ENCODE results near the gene CLEC4M. TPM values are rescaled to one million over a fixed set of nuclear protein-coding genes. Genes with fewer than 3 reads are reported as not detected.
"Not testable (repeated sequence)": the region's sequence is repeated elsewhere in the genome, so short reads cannot be mapped to it uniquely, and the experiment has no call there.

CLEC4M gene
- total RNA-seq, 1 experiment from 2014 or later, result not detected

- Histone ChIP-seq H4K91ac (ENCODE audit: insufficient read length, low read depth, low read length) (no peak overlapping the region), H2AFZ (ENCODE audit: low read length) (no peak overlapping the region), H3K4ac (ENCODE audit: low read depth, low read length) (no peak overlapping the region), H3T11ph (ENCODE audit: low read length) (no peak overlapping the region), H2BK120ac (ENCODE audit: low read depth, low read length, poor library complexity, severe bottlenecking) (no peak overlapping the region), H2BK5ac (ENCODE audit: insufficient read length, low read length) (no peak overlapping the region), H3K9me3 (ENCODE audit: control insufficient read depth, low read depth, low read length) (no peaks in the 10 kb centered on the region), H3K4me1 (ENCODE audit: insufficient read depth, low read length) (no peaks in the 10 kb centered on the region; the same call in 1 of the 2 replicates), H3K27me3 (ENCODE audit: insufficient read depth, low read length) (peaks cover 14% of the 10 kb centered on the region; the same call in 1 of the 2 replicates), H2BK20ac (ENCODE audit: low read depth, low read length, poor library complexity, severe bottlenecking) (no peak overlapping the region), H2AK5ac (ENCODE audit: insufficient read length, low read length) (no peak overlapping the region), H3K18ac (ENCODE audit: insufficient read length, low read depth, low read length) (no peak overlapping the region), H3K56ac (ENCODE audit: insufficient read length, low read depth, low read length) (no peak overlapping the region), H3K79me1 (ENCODE audit: insufficient read depth, low read depth, low read length, poor library complexity, severe bottlenecking) (no peaks in the 10 kb centered on the region), H3K14ac (ENCODE audit: insufficient read depth, low read length) (no peak overlapping the region), H3K79me2 (ENCODE audit: insufficient read depth, low read length) (no peaks in the 10 kb centered on the region), H3K4me2 (ENCODE audit: insufficient read depth, insufficient read length, low read length) (no peak overlapping the region), H4K5ac (ENCODE audit: insufficient read length, low read depth, low read length) (no peak overlapping the region), H3K9ac (ENCODE audit: extremely low read depth, insufficient read length, low read length) (no peak overlapping the region), H4K8ac (replicated peaks; ENCODE audit: insufficient read length, low read depth, low read length) (no peak overlapping the region), H3K23me2 (ENCODE audit: insufficient read length, low read depth, low read length, poor library complexity, severe bottlenecking) (peaks cover 19% of the 10 kb centered on the region), H4K20me1 (ENCODE audit: control insufficient read depth, insufficient read depth, insufficient read length) (no peaks in the 10 kb centered on the region), H3K23ac (ENCODE audit: insufficient read length, low read depth, low read length) (no peak overlapping the region), H2BK12ac (ENCODE audit: insufficient read length, low read depth, low read length) (no peak overlapping the region), H2BK15ac (ENCODE audit: low read depth, low read length) (no peak overlapping the region), H3K27ac (ENCODE audit: insufficient read length, low read depth, low read length) (no peak overlapping the region)
- TF ChIP-seq CTCF (conservative IDR thresholded peaks at IDR 0.05), result no peak
- DNase-seq, result no peak
- H3K27ac Mint-ChIP-seq, result no peak overlapping the region
- H3K4me3 Mint-ChIP-seq, result no peak overlapping the region
- H3K9me3 Mint-ChIP-seq, result peaks cover 0 to 2% of the 10 kb centered on the region in 2 experiments; a peak in 1 of 5 replicates
- H3K36me3 Mint-ChIP-seq (ENCODE audit: insufficient read depth in 1 of 3, low read depth in 3 of 3), result no peaks in the 10 kb centered on the region; a peak in 1 of 7 replicates
- peaks cover 52% of the 10 kb centered on the region for H3K27me3 Mint-ChIP-seq (ENCODE audit: low read depth)
- WGBS (ENCODE audit: extremely low coverage, insufficient read length, low lambda C conversion rate), result no CpG with 5 or more reads among the region's 7 CpGs
- H3K4me1 Mint-ChIP-seq, result peaks cover 7 to 23% of the 10 kb centered on the region in 2 experiments
These were observed 29.2 kb downstream of the CLEC4M start for GRCh38 chr19:7792281-7792680.

- not testable (repeated sequence) for H2BK20ac ChIP-seq (ENCODE audit: low read depth, low read length, poor library complexity, severe bottlenecking); H4K91ac ChIP-seq (ENCODE audit: insufficient read length, low read depth, low read length); H3K4me3 Mint-ChIP-seq; H3T11ph ChIP-seq (ENCODE audit: low read length); H2BK12ac ChIP-seq (ENCODE audit: insufficient read length, low read depth, low read length); H3K36me3 Mint-ChIP-seq (ENCODE audit: insufficient read depth in 1 of 3, low read depth in 3 of 3); H3K4me1 ChIP-seq (ENCODE audit: insufficient read depth, low read length); H3K79me1 ChIP-seq (ENCODE audit: insufficient read depth, low read depth, low read length, poor library complexity, severe bottlenecking); H4K5ac ChIP-seq (ENCODE audit: insufficient read length, low read depth, low read length); H3K9me3 Mint-ChIP-seq; H3K23ac ChIP-seq (ENCODE audit: insufficient read length, low read depth, low read length); H3K9ac ChIP-seq (ENCODE audit: extremely low read depth, insufficient read length, low read length); H3K79me2 ChIP-seq (ENCODE audit: insufficient read depth, low read length); H3K9me3 ChIP-seq (ENCODE audit: control insufficient read depth, low read depth, low read length); H2AK5ac ChIP-seq (ENCODE audit: insufficient read length, low read length); H2AFZ ChIP-seq (ENCODE audit: low read length); DNase-seq; H3K14ac ChIP-seq (ENCODE audit: insufficient read depth, low read length); H3K4ac ChIP-seq (ENCODE audit: low read depth, low read length); H3K56ac ChIP-seq (ENCODE audit: insufficient read length, low read depth, low read length); H2BK120ac ChIP-seq (ENCODE audit: low read depth, low read length, poor library complexity, severe bottlenecking); H3K27ac ChIP-seq (ENCODE audit: insufficient read length, low read depth, low read length); H3K4me2 ChIP-seq (ENCODE audit: insufficient read depth, insufficient read length, low read length); H4K8ac ChIP-seq (replicated peaks; ENCODE audit: insufficient read length, low read depth, low read length); H3K27ac Mint-ChIP-seq; H4K20me1 ChIP-seq (ENCODE audit: control insufficient read depth, insufficient read depth, insufficient read length); H2BK5ac ChIP-seq (ENCODE audit: insufficient read length, low read length); H2BK15ac ChIP-seq (ENCODE audit: low read depth, low read length); H3K18ac ChIP-seq (ENCODE audit: insufficient read length, low read depth, low read length)
- H3K27me3 Mint-ChIP-seq (ENCODE audit: low read depth), result peaks cover 47% of the 10 kb centered on the region
- peaks cover 5 to 20% of the 10 kb centered on the region in 2 experiments; a peak in 3 of 4 replicates for H3K4me1 Mint-ChIP-seq
- Histone ChIP-seq H3K27me3 (ENCODE audit: insufficient read depth, low read length) (peaks cover 11% of the 10 kb centered on the region; the same call in 1 of the 2 replicates), H3K23me2 (ENCODE audit: insufficient read length, low read depth, low read length, poor library complexity, severe bottlenecking) (peaks cover 19% of the 10 kb centered on the region)
- no CpG with 5 or more reads among the region's 7 CpGs for WGBS (ENCODE audit: extremely low coverage, insufficient read length, low lambda C conversion rate)
These were observed 29.7 kb downstream of the CLEC4M start for GRCh38 chr19:7792701-7793100.

Measured in H9 (cell line).